ENCODE data around the gene C20orf204.

C20orf204 gene

GRCh38 chr20:64072498-64073063 lies 36.6 kb downstream of the C20orf204 start:
- no peak for DNase-seq (ENCODE audit: low read depth)

DNA sequence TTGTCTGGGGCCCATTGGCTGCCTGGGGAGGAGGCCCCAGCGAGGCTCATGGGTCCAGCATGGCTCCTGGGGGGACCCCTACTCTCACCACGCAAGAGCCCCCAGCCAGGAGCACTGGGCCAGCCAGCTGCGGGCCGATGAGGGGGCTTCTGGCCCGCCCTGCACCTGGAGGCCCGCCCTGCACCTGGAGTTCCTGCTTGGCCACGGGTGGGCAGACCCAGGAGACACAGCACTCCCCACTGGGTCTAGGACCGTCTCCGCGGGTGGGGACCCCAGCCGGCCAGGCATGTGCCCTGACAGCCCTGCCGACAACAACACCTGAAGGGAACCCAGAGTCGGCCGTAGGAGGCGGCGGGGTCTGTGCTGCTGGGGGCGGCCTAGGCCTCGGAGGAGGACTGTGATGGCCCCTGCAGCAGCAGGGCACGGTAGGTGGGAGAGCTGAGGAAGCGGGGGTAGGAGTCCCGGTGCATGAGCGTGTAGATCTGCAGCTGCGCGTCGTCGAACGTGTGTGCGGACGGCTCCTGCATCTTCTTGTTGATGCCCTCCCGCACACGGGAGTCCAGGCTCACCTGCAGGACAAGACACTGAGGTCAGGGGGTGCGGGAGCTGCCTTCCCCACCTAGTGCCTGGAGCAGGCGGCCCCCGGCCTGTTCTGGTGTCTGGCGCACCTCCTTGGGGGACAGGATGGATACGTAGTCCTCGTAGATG lies 37.6 kb downstream of the C20orf204 start:
- DNase-seq (ENCODE audit: low read depth): no peak

DNA sequence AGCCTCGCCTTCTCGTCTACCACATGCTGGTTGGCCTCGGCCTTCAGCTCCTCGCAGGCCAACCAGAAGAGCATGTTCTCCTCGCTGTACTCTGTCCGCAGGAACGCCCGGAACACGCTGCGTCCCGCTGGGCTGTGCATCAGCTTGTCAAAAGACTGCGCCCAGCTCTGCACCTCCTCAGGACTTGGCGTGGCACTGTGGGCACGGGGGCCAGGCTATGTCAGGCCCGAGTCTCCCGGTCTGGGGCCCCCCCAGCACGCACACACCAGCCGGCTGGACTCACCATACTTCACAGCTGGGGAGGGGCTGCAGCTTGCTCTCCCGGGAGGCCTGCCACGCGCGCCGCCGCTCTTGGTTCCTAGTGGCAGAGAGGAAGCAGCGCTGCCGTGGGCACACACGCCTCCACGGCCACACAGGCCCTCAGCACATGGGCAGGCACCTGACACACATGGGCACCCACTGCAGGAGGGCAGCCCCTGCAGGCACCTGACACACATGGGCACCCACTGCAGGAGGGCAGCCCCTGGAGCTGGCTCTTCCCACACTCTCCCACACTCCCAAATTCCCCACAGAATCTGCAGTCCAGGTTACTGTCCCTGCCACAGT lies 38.3 kb downstream of the C20orf204 start:
- no peak for DNase-seq (ENCODE audit: low read depth)

DNA sequence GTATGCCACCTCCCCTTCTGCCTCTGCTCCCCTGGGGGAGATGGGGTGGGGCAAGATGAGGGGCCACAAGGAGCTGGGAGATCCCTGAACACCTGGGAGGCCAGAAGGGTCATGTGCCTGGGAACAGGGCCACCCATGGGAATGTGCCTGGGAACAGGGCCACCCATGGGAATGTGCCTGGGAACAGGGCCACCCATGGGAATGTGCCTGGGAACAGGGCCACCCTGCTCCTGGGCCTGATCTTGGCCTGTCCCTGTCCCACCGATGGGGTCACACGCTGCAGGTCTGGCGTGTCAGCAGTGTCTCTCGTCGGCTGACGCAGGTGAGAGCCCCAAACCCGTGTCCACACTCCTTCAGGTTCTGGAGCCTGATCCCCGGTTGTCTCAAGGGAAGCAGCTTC lies 39.0 kb downstream of the C20orf204 start:
- DNase-seq (ENCODE audit: low read depth): no peak

DNA sequence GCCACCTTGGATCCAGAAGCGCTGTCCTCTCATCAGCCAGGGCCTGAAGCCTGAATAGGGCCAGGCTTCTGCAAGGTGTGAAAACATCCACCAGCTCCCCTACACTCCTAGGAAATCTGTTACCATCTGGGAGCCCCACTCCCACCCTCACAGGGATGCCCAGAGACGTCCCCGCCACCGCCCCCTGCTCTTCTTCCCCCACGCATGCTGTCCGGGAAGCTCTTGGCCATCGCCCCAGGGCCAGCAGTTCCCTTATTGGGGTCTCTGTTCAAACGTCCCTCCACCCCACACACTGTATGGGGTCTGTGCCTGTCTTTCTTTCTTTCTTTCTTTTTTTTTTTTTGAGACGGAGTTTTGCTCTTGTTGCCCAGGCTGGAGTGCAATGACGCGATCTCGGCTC lies 39.6 kb downstream of the C20orf204 start:
- DNase-seq (ENCODE audit: low read depth): no peak

DNA sequence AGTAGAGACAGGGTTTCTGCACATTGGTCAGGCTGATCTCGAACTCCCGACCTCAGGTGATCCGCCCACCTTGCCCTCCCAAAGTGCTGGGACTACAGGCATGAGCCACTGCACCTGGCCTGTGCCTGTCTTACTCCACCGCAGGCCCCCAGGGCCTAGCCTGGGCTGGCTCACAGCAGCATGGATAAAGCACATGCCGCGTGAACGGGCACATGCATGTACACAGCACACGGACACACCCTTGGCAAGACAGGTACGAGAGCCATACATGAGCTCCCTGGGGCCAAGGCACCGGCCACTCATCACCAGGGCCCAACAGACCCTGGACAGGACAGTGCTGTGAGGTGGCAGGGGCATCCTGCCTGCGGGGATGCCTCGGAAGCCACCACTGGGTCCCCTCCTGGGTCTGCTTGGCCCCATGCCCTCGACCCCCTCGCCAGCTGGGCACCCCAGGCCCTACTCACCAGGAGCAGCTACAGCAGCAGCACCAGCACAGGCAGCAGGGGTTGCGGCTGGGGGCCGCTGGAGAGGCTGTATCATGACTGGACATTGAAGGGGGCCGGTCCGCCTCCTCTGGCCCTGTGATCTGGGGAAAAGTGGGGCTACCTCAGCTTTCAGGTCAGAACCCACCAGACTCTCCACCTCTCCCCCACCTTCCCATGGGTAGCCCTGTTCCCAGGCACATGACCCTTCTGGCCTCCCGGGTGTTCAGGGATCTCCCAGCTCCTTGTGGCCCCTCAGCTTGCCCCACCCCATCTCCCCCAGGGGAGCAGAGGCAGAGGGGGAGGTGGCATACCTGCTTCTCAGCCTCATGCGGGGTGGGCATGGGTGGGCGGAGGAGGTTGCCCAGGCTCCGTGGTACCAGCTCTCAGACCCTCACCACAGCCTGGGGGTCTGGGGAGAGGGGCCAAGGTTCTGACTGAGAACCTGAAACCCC lies 40.3 kb downstream of the C20orf204 start:
- DNase-seq (ENCODE audit: low read depth): no peak

- DNase-seq (ENCODE audit: low read depth): no peak
Observed at GRCh38 chr20:64077094-64077493, 41.1 kb downstream of the C20orf204 start.

DNA sequence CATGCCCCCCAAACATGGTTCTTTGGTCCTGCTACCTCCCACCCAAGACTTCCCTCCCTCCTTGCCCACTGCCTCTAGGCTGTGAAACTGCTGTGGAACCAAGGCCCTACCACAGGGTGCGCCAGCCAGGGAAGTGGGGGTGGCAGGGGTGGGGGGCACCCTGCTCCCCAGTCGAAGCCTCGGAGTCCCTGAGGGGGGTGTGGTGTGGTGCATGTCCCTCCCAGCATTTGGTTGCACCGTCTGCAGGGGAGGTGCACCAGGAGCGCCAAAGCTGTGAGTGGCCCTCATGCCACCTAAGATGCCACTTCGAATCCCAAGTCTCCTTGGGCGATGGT lies 41.5 kb downstream of the C20orf204 start:
- DNase-seq (ENCODE audit: low read depth): no peak

- DNase-seq (ENCODE audit: low read depth): no peak
Observed at GRCh38 chr20:64077876-64078551, 42.0 kb downstream of the C20orf204 start.

DNA sequence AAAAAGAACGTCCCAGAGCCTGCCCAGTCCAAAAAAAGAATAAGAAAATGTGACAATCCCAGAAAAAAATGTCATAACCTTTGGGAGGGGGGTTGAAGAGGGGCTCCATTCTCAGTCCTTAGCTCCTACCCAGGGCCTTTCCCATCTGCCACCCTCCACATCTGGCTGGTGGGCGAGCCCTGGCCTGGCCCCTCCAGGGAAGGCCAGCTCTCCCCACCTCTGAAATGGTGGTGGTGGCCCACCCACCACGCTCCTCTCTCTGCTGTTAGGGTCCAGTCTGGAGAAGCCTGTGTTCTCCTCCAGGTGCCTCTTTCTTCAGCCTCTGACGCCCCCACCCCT lies 42.9 kb downstream of the C20orf204 start:
- no peak for DNase-seq (ENCODE audit: low read depth)

DNA sequence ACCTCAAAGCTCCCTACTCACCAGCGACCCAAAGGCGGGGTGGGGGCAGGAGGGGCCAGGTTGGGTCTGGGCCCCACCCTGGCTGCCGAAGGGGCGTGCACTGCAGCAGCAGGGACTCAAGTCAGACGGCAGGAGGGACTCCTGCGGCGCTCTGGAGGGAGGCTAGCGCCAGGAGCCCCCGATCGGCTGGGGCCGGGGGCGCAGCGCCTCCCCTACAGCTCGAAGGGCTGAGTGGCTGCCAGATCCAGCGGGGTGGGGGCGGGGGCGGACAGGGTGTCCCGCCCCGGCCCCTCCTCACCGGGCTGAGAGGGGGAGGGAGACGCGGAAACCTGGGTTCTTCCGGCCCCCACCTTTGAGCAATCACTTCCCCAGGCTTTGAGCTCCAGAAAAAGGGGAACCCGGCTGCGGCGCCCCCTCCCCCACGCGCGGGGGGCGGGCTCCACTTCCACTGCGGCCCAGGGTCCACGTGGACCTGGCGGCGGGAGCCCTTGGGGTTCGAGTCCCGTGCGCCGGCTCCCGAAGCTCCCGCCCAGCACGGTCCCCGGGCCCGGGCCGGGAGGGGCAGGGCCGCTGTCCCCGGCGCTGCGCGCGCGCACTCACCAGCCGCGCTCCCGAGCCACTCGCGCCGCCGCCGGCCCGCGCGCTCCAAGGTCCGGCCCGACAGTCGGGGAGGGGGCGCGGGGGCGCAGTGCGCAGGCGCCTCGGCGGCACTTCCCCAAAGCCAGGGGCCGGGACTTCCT lies 43.5 kb downstream of the C20orf204 start, which contains the start of gene RGS19:
Gene RGS19, minus strand, starts transcription at position 246 of the 740 bp plus-strand sequence. CDS start 2,632 bp downstream, outside the sequence.
- no peak for DNase-seq (ENCODE audit: low read depth)

DNA sequence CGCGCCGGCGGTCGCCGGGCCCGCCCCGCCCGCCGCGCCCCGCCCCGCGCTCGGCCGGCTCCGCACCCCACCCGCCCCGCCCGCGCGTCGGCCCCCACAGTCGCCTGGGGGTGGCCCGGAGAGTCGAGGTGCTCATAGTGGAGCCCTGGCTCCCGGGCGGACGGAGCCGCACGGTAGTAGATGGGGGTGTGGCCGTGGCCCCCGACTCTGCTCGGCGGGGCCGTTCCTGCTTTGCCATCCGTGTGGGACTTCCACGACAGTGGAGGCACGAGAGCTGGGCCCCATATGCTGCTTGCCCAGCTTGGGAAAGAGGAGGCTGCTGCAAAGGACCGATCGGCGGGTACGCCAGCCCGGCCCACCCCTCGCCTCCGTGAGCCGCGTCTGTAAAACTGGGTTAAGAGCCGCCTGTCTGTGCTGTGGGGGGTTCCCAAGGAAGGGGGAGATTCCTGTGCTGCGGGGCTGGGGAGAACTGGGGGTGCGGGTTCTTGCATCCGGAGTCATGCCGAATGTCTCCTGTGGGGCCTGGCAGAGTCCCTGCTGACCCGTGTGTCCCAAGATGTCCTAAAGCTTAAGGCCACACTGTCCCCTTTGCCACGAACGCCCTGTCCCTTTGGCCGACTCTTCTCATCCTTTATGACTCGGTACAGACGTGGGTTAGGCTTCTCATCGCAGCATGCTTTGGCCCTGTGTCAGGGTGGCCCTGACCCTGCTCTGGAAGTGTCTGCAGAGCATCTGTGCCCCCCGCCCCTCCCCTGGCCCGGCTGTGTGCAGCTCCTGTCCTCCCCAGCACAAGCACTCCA lies 44.2 kb downstream of the C20orf204 start, which contains the start of gene OPRL1:
Gene OPRL1, plus strand, starts transcription at position 70 of the 800 bp plus-strand sequence. CDS start 12,639 bp downstream, outside the sequence.
- no peak for DNase-seq (ENCODE audit: low read depth)

GRCh38 chr20:64080813-64081623 lies 45.0 kb downstream of the C20orf204 start:
- DNase-seq (ENCODE audit: low read depth): no peak

GRCh38 chr20:64081624-64081964 lies 45.6 kb downstream of the C20orf204 start:
- no peak for DNase-seq (ENCODE audit: low read depth)

DNA sequence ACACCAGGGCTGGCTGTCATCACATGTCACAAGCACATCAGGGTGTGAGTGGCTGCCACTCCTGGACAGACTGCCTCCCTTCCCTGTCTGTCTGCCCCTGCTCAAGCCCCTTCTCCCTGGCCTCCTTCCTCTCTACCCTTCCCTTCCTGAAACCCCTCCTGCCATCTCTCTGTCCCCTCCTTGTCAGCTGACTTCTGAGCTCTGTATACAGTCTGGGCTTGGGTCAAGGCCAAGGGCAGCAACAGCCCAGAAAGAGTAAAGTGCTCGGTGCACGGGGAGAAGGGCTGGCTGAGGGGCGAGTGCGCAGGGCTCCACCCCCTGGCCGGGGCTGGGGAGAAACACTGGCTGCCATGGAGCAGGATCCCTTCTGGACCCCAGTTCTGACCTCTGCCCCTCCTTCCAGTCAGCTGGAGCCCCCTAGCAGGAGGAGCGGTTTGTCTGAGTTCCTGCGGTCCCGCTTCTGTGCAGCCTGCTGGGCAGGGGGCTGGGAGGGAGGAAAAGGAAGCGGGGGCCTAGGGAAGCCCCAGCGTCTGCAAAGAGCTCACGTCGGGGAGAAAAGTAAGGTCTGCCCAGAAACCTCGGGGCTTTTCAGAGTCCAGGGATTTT lies 46.2 kb downstream of the C20orf204 start:
- no peak for DNase-seq (ENCODE audit: low read depth)

DNA sequence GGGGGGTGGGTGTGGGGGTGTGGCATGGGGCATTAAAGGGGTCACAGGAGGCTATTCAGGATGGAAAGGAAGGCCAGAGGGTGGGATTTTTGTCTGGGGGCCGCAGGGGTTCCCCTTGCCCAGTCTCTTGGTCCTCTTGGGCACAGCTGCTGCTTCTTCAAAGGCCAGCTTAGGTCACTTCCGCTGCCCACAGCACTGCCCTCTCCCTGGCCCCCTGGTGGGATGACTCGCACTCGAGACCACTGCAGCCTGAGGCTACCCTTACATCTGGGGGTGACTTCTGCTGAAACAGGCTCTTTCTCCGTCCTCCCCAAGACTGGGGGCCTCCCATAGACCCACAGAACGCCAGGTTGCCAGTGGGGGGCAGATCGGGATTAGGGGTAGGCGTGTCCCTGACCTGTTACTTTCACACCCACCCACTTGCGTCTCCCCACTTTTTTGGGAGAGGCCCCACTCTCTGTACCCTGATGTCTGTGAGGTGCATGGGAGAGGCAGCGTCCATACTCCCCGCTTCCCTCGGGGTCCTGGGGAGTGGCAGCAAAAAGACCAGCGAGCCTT lies 46.9 kb downstream of the C20orf204 start:
- DNase-seq (ENCODE audit: low read depth): no peak

GRCh38 chr20:64083378-64083803 lies 47.4 kb downstream of the C20orf204 start:
- DNase-seq (ENCODE audit: low read depth): no peak

DNA sequence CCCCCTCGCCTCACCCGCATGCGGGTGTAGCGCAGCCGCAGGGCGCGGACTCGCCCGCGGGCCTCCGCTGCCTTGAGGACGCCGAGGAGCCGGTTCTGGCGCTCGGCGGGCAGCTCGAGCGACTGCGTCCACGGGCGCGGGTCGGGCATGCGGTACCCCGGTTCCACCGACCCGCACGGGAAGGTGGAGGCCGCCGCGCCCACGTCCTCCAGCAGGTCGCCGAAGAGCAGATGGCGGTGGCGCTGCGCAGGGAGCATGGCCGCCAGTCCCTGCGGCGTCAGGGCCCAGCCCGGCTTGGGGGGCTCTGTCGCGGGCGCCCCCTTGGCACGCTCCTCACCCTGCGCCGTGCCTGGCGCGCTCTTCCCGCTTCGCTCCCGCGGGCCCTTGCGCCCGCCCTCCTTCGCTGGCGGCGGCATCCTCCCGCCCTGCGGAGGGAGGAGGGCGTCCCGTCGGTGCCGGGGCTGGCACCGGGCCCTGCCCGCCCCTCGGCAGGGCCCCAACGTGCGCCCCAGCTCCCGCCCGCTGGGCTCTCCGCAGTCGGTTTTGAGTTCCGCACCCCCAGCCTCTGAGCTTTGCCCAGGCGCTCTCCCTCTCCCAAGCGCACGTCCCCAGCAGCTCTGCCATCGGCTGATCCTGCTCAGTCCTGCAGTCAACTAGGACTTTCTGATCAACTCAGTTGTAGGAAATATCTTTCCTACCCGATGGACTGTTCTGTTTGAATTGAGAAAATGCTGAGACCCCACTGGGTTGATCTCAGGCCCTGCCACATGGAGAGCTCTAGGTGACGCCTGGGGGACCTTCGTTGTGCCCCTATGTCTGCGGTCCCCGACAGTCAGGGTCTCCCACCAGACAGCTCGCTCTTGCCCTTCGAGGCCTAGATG lies 48.1 kb downstream of the C20orf204 start, which contains the start of gene LKAAEAR1:
Gene LKAAEAR1, minus strand, starts transcription at position 595 of the 881 bp plus-strand sequence. Its CDS starts 179 bp downstream, at position 416.
- no peak for DNase-seq (ENCODE audit: low read depth)
